CD14-positive monocyte (primary cell): ENCODE data around the gene PCYT2. TPM values are rescaled to one million over a fixed set of nuclear protein-coding genes. Genes with fewer than 3 reads are reported as not detected.

Experiments used
- DNase-seq, 3 donors: peaks; one replicate each; pipeline ENCODE4 v3.0.0-alpha.2; 2011 to 2022
- H2AFZ ChIP-seq: 2 replicates; pipeline ENCODE4 v1.6.0; 2012; ENCODE audit warnings: mild to moderate bottlenecking, low read depth, low read length, inconsistent platforms; ENCODE audit not compliant: insufficient read depth, poor library complexity, severe bottlenecking
- H3K27ac ChIP-seq, 2 donors: 1 replicate in 1 of 2; 2 replicates in 1 of 2; pipeline ENCODE4 v1.5.1; 2012 to 2013; ENCODE audit warnings: low read length in 2 of 2, control low read depth in 1 of 2, inconsistent platforms in 1 of 2, low read depth in 1 of 2, mild to moderate bottlenecking in 1 of 2
- H3K27me3 ChIP-seq, 2 donors: one replicate each; pipeline versions ENCODE4 v1.6.0 to v1.6.1; 2011 to 2013; ENCODE audit warnings: low read length in 2 of 2; ENCODE audit not compliant: control insufficient read depth in 2 of 2, insufficient read depth in 2 of 2
- H3K36me3 ChIP-seq, 2 donors: replicated peaks in 1 of 2; 1 replicate in 1 of 2; 2 replicates in 1 of 2; pipeline versions ENCODE4 v1.5.1 to v1.6.1; 2012 to 2013; ENCODE audit warnings: low read length in 2 of 2, control low read depth in 1 of 2, inconsistent platforms in 1 of 2, mild to moderate bottlenecking in 1 of 2; ENCODE audit not compliant: insufficient read depth in 2 of 2, control insufficient read depth in 1 of 2
- H3K4me1 ChIP-seq, 2 donors: 1 replicate in 1 of 2; 2 replicates in 1 of 2; pipeline versions ENCODE4 v1.5.1 to v1.6.1; 2012 to 2013; ENCODE audit warnings: low read length in 2 of 2, control low read depth in 1 of 2, inconsistent platforms in 1 of 2, mild to moderate bottlenecking in 1 of 2, moderate library complexity in 1 of 2; ENCODE audit not compliant: insufficient read depth in 2 of 2, control insufficient read depth in 1 of 2
- H3K4me2 ChIP-seq: replicated peaks from 2 replicates; pipeline ENCODE3; 2012; ENCODE audit warnings: low read length, moderate library complexity, mild to moderate bottlenecking; ENCODE audit not compliant: poor library complexity, severe bottlenecking; ENCODE audit errors: extremely low read depth
- H3K4me3 ChIP-seq, 3 experiments: fragments of 200-600 bp in 1 of 3; sonication (generic) in 1 of 3; replicated peaks in 1 of 3; 1 replicate in 2 of 3; 2 replicates in 1 of 3; pipeline ENCODE4 v1.5.1; 2011 to 2013; ENCODE audit warnings: low read length in 3 of 3, mild to moderate bottlenecking in 3 of 3, control low read depth in 2 of 3, low read depth in 2 of 3, inconsistent platforms in 1 of 3, moderate library complexity in 1 of 3
- H3K79me2 ChIP-seq: 2 replicates; pipeline ENCODE4 v1.6.0; 2012; ENCODE audit warnings: mild to moderate bottlenecking, control low read depth, inconsistent platforms, low read length, moderate library complexity; ENCODE audit not compliant: insufficient read depth
- H3K9ac ChIP-seq: 2 replicates; pipeline ENCODE4 v1.6.0; 2017; ENCODE audit warnings: low read length, mild to moderate bottlenecking; ENCODE audit not compliant: insufficient read depth, poor library complexity, severe bottlenecking
- H3K9me3 ChIP-seq, 2 donors: replicated peaks in 1 of 2; 1 replicate in 1 of 2; 2 replicates in 1 of 2; pipeline versions ENCODE4 v1.5.1 to v1.6.1; 2012 to 2013; ENCODE audit warnings: low read length in 2 of 2, control low read depth in 1 of 2; ENCODE audit not compliant: control insufficient read depth in 1 of 2, insufficient read depth in 1 of 2
- H4K20me1 ChIP-seq: 2 replicates; pipeline ENCODE4 v1.6.0; 2012; ENCODE audit warnings: mild to moderate bottlenecking, low read length, control low read depth, moderate library complexity; ENCODE audit not compliant: insufficient read depth
- H3K27ac Mint-ChIP-seq, 7 donors: one replicate each; pipeline ENCODE4 v1.8.0; 2020; ENCODE audit warnings: mild to moderate bottlenecking in 7 of 7, mixed read lengths in 7 of 7, moderate library complexity in 6 of 7, inconsistent platforms in 2 of 7
- H3K27me3 Mint-ChIP-seq, 3 donors: one replicate each; pipeline ENCODE4 v1.8.0; 2021 to 2022; ENCODE audit warnings: low read depth in 3 of 3, mild to moderate bottlenecking in 3 of 3, mixed read lengths in 3 of 3, moderate library complexity in 3 of 3, inconsistent platforms in 1 of 3
- H3K36me3 Mint-ChIP-seq, 2 donors: one replicate each; pipeline ENCODE4 v1.8.0; 2020; ENCODE audit warnings: mixed read lengths in 2 of 2, inconsistent platforms in 1 of 2, mild to moderate bottlenecking in 1 of 2
- H3K4me1 Mint-ChIP-seq: one replicate; pipeline ENCODE4 v1.8.0; 2020; ENCODE audit warnings: mild to moderate bottlenecking, mixed read lengths
- H3K4me3 Mint-ChIP-seq, 2 donors: one replicate each; pipeline ENCODE4 v1.8.0; 2020; ENCODE audit warnings: mild to moderate bottlenecking in 2 of 2, mixed read lengths in 2 of 2, moderate library complexity in 1 of 2
- H3K9me3 Mint-ChIP-seq, 7 donors: one replicate each; pipeline ENCODE4 v1.8.0; 2020 to 2022; ENCODE audit warnings: mixed read lengths in 7 of 7, mild to moderate bottlenecking in 6 of 7, moderate library complexity in 6 of 7, inconsistent platforms in 2 of 7
- CTCF ChIP-seq: fragments of 200-600 bp; IDR thresholded peaks from one replicate; pipeline ENCODE4 v1.8.0; 2022; ENCODE audit warnings: antibody characterized with exemption, mild to moderate bottlenecking
- WGBS: methylation state at CpG from one replicate; pipeline ENCODE4 v1.1.5; 2013; ENCODE audit warnings: missing lambda C conversion rate; ENCODE audit not compliant: insufficient coverage; 5-methylcytosine and 5-hydroxymethylcytosine counted together
- intact Hi-C, 2 donors: fragments of 100-400 bp; cut with micrococcal nuclease; formaldehyde crosslinking; loops; one replicate each; pipeline versions ENCODE4 v1.15.0 to v1.15.1; 2023
- polyA plus RNA-seq, 3 donors: library from polyadenylated mRNA; depleted of rRNA in 1 of 3; unstranded in 2 of 3; stranded (reverse) in 1 of 3; fragments of 300-500 nt in 2 of 3; fragments of >200 nt in 1 of 3; fragmentation: Illumina TruSeq in 2 of 3; gene quantifications; 1 replicate in 2 of 3; 2 replicates in 1 of 3; pipeline ENCODE4 v1.2.3, GENCODE V29; 2012 to 2021

The PCYT2 gene
- polyA plus RNA-seq, 3 donors, result 10.7 to 14.5 (median 11.0) TPM

- H3K27me3 Mint-ChIP-seq, result peaks cover 21 to 43% (median 27%) of the 10 kb centered on the region in 3 donors
- H3K36me3 Mint-ChIP-seq, result peaks cover 0 to 3% of the 10 kb centered on the region in 2 donors
- peaks cover 0 to 7% (median 5%) of the 10 kb centered on the region in 7 donors for H3K9me3 Mint-ChIP-seq
- Histone ChIP-seq H3K36me3 (no peaks in the 10 kb centered on the region), H3K79me2 (no peaks in the 10 kb centered on the region), H3K27ac (no peak overlapping the region), H2AFZ (no peak overlapping the region), H3K9ac (no peak overlapping the region), H3K4me3 (no peak overlapping the region), H3K4me1 (peaks cover 13 to 19% of the 10 kb centered on the region in 2 donors), H4K20me1 (no peaks in the 10 kb centered on the region), H3K27me3 (peaks cover 16 to 25% of the 10 kb centered on the region in 2 donors), H3K9me3 (no peaks in the 10 kb centered on the region), H3K4me2 (no peak overlapping the region)
- 92% methylated on average over 10 of the region's 13 CpGs for WGBS
- H3K4me1 Mint-ChIP-seq, result peaks cover 3% of the 10 kb centered on the region
- TF ChIP-seq CTCF, result no peak
- intact Hi-C loops, result no loop called here
- no peak for DNase-seq
- no peak overlapping the region for H3K4me3 Mint-ChIP-seq
- no peak overlapping the region for H3K27ac Mint-ChIP-seq
Observed at GRCh38 chr17:81955756-81956544, 44.8 kb upstream of the PCYT2 start.

GRCh38 chr17:81955058-81955681 is 44.0 kb upstream of the PCYT2 start:
- Histone ChIP-seq H3K9me3 (no peaks in the 10 kb centered on the region), H3K9ac (no peak overlapping the region), H3K4me2 (no peak overlapping the region), H3K27me3 (peaks cover 12 to 20% of the 10 kb centered on the region in 2 donors), H3K4me1 (peaks cover 12 to 13% of the 10 kb centered on the region in 2 donors), H3K36me3 (no peaks in the 10 kb centered on the region), H2AFZ (no peak overlapping the region), H4K20me1 (no peaks in the 10 kb centered on the region), H3K79me2 (no peaks in the 10 kb centered on the region), H3K27ac (no peak overlapping the region), H3K4me3 (no peak overlapping the region)
- peaks cover 19 to 38% (median 28%) of the 10 kb centered on the region in 3 donors for H3K27me3 Mint-ChIP-seq
- H3K4me1 Mint-ChIP-seq, result peaks cover 3% of the 10 kb centered on the region
- no peak overlapping the region for H3K27ac Mint-ChIP-seq
- intact Hi-C loops, result no loop called here
- no peak overlapping the region for H3K4me3 Mint-ChIP-seq
- peaks cover 0 to 7% (median 5%) of the 10 kb centered on the region in 7 donors for H3K9me3 Mint-ChIP-seq
- TF ChIP-seq CTCF, result no peak
- no peak for DNase-seq
- 96% methylated on average over 22 of the region's 26 CpGs for WGBS
- peaks cover 0 to 3% of the 10 kb centered on the region in 2 donors for H3K36me3 Mint-ChIP-seq
